ENCODE results near the gene NCKAP5. TPM values are rescaled to one million over a fixed set of nuclear protein-coding genes. Genes with fewer than 3 reads are reported as not detected.

Gene NCKAP5
- total and polyA plus RNA-seq, 2 of the 8 experiments (the other 6 are each of a cell fraction or from before 2014, with no cell fraction given): 0.27 to 0.86 TPM

DNA sequence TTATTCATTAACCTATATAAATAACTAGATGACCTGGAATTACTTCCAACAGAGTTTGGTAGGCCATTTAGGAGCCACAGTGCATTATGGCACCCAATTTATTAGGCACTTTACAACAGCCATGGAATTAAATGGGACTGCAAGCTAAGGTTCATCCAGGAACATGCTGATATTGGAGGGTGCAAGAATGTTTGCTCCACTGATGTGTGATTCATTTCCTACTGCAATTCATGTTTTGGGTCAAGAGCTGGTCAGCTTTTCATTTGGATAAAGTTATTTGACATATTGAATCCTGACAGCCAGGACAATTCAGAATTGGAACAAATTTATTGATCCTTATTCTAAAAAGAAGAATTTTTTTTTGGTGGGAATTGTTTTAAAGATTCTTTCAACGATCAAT, 886.5 kb downstream of the NCKAP5 start (continued):
- TF ChIP-seq TEAD4 (IDR thresholded peaks at IDR 0.05; ENCODE audit: low read depth, low read length) (no peak), BACH1 (IDR thresholded peaks at IDR 0.05; ENCODE audit: low read length) (no peak)
